Sigmoid colon (tissue), 7 donors: Measurements from ENCODE around the gene SLC22A1. TPM values are rescaled to one million over a fixed set of nuclear protein-coding genes. Genes with fewer than 3 reads are reported as not detected.

ENCODE experiments used
- DNase-seq: peaks from one replicate; pipeline ENCODE4 v3.0.0-alpha.2; 2019
- H3K27ac ChIP-seq, 4 donors: fragments of 200-600 bp; sonication (generic); one replicate each; pipeline ENCODE4 v1.5.1; 2016 to 2019; ENCODE audit warnings: mild to moderate bottlenecking in 1 of 4
- H3K27me3 ChIP-seq, 3 donors: fragments of 200-600 bp; sonication (generic); one replicate each; pipeline ENCODE4 v1.5.1; 2019; ENCODE audit warnings: mild to moderate bottlenecking in 1 of 3
- H3K36me3 ChIP-seq, 4 donors: fragments of 200-600 bp; sonication (generic); one replicate each; pipeline ENCODE4 v1.5.1; 2016 to 2019
- H3K4me1 ChIP-seq, 4 donors: fragments of 200-600 bp; sonication (generic); one replicate each; pipeline ENCODE4 v1.5.1; 2017 to 2019
- H3K4me3 ChIP-seq, 4 donors: fragments of 200-600 bp; sonication (generic); one replicate each; pipeline ENCODE4 v1.5.1; 2017 to 2019; ENCODE audit warnings: mild to moderate bottlenecking in 2 of 4, moderate library complexity in 1 of 4
- H3K9me3 ChIP-seq, 4 donors: fragments of 200-600 bp in 3 of 4; sonication (generic) in 3 of 4; one replicate each; pipeline versions ENCODE4 v1.5.1 to v1.6.1; 2013 to 2019
- CTCF ChIP-seq, 4 experiments: fragments of 450-650 bp in 3 of 4; fragments of 200-600 bp in 1 of 4; IDR thresholded peaks; one replicate each; pipeline ENCODE4 v1.5.1; 2016 to 2019; ENCODE audit warnings: antibody characterized with exemption in 4 of 4, mild to moderate bottlenecking in 3 of 4, moderate library complexity in 2 of 4
- EP300 ChIP-seq, 4 donors: sonication (generic); formaldehyde crosslinking; IDR thresholded peaks; one replicate each; pipeline ENCODE4 v1.6.1; 2017; ENCODE audit warnings: antibody characterized with exemption in 4 of 4
- POLR2A ChIP-seq, 2 donors: fragments of 450-650 bp; IDR thresholded peaks; one replicate each; pipeline ENCODE4 v1.6.1; 2016; ENCODE audit warnings: antibody characterized with exemption in 2 of 2, mild to moderate bottlenecking in 2 of 2, moderate library complexity in 2 of 2
- POLR2AphosphoS5 ChIP-seq, 4 donors: sonication (generic); formaldehyde crosslinking; IDR thresholded peaks; one replicate each; pipeline ENCODE4 v1.6.1; 2017; ENCODE audit warnings: antibody characterized with exemption in 4 of 4
- WGBS, 2 donors: extraction: QIAGEN DNeasy Blood & Tissue Kit; methylation state at CpG; one replicate each; pipeline ENCODE4 v1.1.7; 2013; 5-methylcytosine and 5-hydroxymethylcytosine counted together
- intact Hi-C: fragments of 100-400 bp; cut with DNase I; formaldehyde crosslinking; loops from one replicate; pipeline ENCODE4 v1.15.1; 2023
- polyA plus RNA-seq, 3 donors: library from polyadenylated mRNA; stranded (reverse); fragments of 200-250 nt; gene quantifications; one replicate each; pipeline ENCODE4 v1.2.3, GENCODE V29; 2013
- total RNA-seq, 4 donors: library from RNA; depleted of rRNA; stranded (reverse); fragments of >200 nt; gene quantifications; one replicate each; pipeline ENCODE4 v1.1.0, GENCODE V29; 2016
- donor health status: healthy with polysubstance abuse.
- donor health status: Bipolar disorder and iron deficiency.
- donor health status: healthy.

Gene SLC22A1
- total and polyA plus RNA-seq, 7 donors = 0.58 to 1.9 (median 1.0) TPM; not detected in 3

- no peak for TF ChIP-seq POLR2AphosphoS5 (IDR thresholded peaks at IDR 0.05)
- TF ChIP-seq POLR2A (IDR thresholded peaks at IDR 0.05) = no peak
- no peak for TF ChIP-seq EP300 (IDR thresholded peaks at IDR 0.05)
- TF ChIP-seq CTCF (IDR thresholded peaks at IDR 0.05) = no peak
- intact Hi-C loops = loop anchor here (5.0 kb wide), 1 partner anchor 297 kb away; no protein-coding TSS in a partner anchor
- Histone ChIP-seq H3K4me3 (no peak overlapping the region), H3K9me3 (no peaks in the 10 kb centered on the region), H3K36me3 (no peaks in the 10 kb centered on the region), H3K27me3 (no peaks in the 10 kb centered on the region), H3K27ac (no peak overlapping the region), H3K4me1 (peaks cover 0 to 23% (median 17%) of the 10 kb centered on the region in 4 donors)
- DNase-seq = no peak
- 89 to 93% methylated on average over 6 of the region's 6 CpGs for WGBS, 2 donors
Measured at GRCh38 chr6:160134779-160135547, 13.3 kb downstream of the SLC22A1 start.

- intact Hi-C loops = loop anchor here (2.0 to 5.0 kb wide), 2 partner anchors 47 to 296 kb away; no protein-coding TSS in a partner anchor
- DNase-seq = no peak
- H3K4me1 ChIP-seq = peaks cover 0 to 33% (median 28%) of the 10 kb centered on the region in 4 donors
- no peaks in the 10 kb centered on the region for H3K9me3 ChIP-seq
- WGBS, 2 donors = 67 to 74% methylated on average over 21 of the region's 21 CpGs
- H3K27ac ChIP-seq = no peak overlapping the region
- no peaks in the 10 kb centered on the region for H3K36me3 ChIP-seq
- no peak overlapping the region for H3K4me3 ChIP-seq
- no peaks in the 10 kb centered on the region for H3K27me3 ChIP-seq
- TF ChIP-seq CTCF (IDR thresholded peaks at IDR 0.05) (no peak), POLR2AphosphoS5 (IDR thresholded peaks at IDR 0.05) (no peak), POLR2A (IDR thresholded peaks at IDR 0.05) (no peak)
Measured at GRCh38 chr6:160135907-160136655, 14.5 kb downstream of the SLC22A1 start.

GRCh38 chr6:160137130-160137988 lies 15.7 kb downstream of the SLC22A1 start:
- Histone ChIP-seq H3K36me3 (no peaks in the 10 kb centered on the region), H3K4me1 (peaks cover 0 to 46% (median 40%) of the 10 kb centered on the region in 4 donors), H3K27me3 (no peaks in the 10 kb centered on the region), H3K4me3 (no peak overlapping the region), H3K9me3 (no peaks in the 10 kb centered on the region), H3K27ac (peak overlapping the region in 1 of 4 donors; percentile 89)
- intact Hi-C loops = loop anchor here (2.0 to 5.0 kb wide), 2 partner anchors 49 to 295 kb away; no protein-coding TSS in a partner anchor
- TF ChIP-seq EP300 (IDR thresholded peaks at IDR 0.05) (no peak), POLR2AphosphoS5 (IDR thresholded peaks at IDR 0.05) (no peak), POLR2A (IDR thresholded peaks at IDR 0.05) (no peak), CTCF (IDR thresholded peaks at IDR 0.05) (no peak)
- WGBS, 2 donors = 57 to 65% methylated on average over 12 of the region's 12 CpGs
- DNase-seq = no peak

- DNase-seq = peak; percentile 73
Measured at GRCh38 chr6:160137989-160138835, 16.6 kb downstream of the SLC22A1 start.

More at GRCh38 chr6:160137989-160138835, 16.6 kb downstream of the SLC22A1 start:
- Histone ChIP-seq H3K36me3 (no peaks in the 10 kb centered on the region), H3K4me3 (no peak overlapping the region), H3K27me3 (no peaks in the 10 kb centered on the region), H3K27ac (peak overlapping the region in 3 of 4 donors; percentile 82 to 89 (median 87)), H3K4me1 (peaks cover 0 to 50% (median 42%) of the 10 kb centered on the region in 4 donors), H3K9me3 (no peaks in the 10 kb centered on the region)
- intact Hi-C loops = loop anchor here (1.0 to 5.0 kb wide), 5 partner anchors 49 to 317 kb away; partner anchors contain the start of gene SLC22A3
- WGBS, 2 donors = 54 to 59% methylated on average over 8 of the region's 8 CpGs
- peak; percentile 54 to 84 (median 74) for TF ChIP-seq CTCF (IDR thresholded peaks at IDR 0.05)
- peak in 2 of 4 donors; percentile 36 to 45 for TF ChIP-seq POLR2AphosphoS5 (IDR thresholded peaks at IDR 0.05)
- TF ChIP-seq EP300 (IDR thresholded peaks at IDR 0.05) = no peak
